AG09319 (cell line): ENCODE measurements around the gene TRMT10B.

Experiments
- DNase-seq: peaks from one replicate; pipeline ENCODE4 v3.0.0-alpha.2; 2010; ENCODE audit warnings: low read depth; ENCODE audit errors: extremely low read depth
- CTCF ChIP-seq: IDR thresholded peaks from 2 replicates; pipeline ENCODE4 v1.5.1; 2011; ENCODE audit warnings: low read depth, mild to moderate bottlenecking, inconsistent platforms, low read length, moderate library complexity

Gene TRMT10B

DNA sequence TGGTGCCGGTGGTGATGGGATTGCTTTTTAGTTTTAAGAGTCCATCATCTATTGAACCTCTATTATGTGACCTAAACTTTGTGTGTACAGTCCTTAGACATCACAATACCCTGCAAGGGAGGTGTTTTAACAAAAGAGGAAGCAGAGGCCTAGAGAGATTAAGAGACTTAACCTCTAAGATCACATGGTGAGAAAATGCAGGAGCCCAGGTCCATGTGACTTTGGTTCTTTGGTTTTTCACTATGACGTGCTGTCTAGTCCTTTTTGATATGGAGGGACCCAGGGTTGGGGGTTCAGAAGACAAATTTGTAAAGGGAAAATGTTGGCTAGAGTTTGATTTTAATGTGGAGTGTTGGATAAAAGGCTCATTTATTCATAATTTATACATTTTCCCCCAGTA is 34.1 kb upstream of the TRMT10B start:
- TF ChIP-seq CTCF = no peak
- DNase-seq = no peak

GRCh38 chr9:37727013-37727412 is 26.6 kb upstream of the TRMT10B start:
- no peak for DNase-seq
- TF ChIP-seq CTCF = no peak

DNA sequence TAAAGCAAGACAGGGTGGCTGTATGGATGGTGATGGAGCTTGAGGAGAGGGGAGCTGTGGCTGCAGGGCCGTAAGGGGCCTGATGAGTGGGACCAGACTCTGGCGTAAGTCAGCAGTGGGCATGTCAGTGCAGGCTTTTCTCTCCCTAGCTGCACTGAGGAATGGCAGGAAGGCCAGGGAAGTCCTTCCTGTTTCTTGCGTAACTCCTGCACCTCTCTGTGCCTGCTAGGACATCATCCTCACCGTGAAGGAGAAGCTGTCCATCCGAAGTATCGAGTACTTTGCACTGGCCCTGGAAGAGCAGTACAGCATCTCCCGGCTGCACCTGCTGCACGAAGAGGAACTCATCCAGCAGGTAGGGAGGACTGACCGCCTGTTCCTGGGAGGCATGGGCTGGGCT is 24.1 kb upstream of the TRMT10B start:
- no peak for DNase-seq
- TF ChIP-seq CTCF = no peak

DNA sequence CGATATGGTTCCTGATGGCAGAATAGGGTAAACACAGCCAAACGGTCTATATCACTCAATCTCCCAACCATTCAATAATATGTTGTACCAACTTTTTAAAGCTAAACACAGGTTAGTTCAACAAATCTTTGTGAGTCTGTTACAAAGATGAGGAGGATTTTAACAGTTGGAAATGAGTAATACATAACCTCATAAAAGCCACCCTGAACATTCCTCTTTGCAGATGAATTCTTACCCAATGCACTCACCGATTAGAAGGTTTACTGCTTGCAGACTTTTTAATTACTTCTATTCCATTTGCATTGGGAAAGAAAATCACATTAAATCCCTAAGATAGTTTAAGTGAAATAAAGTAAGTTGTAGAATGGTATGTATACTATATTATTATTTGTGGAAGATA is 23.3 kb upstream of the TRMT10B start:
- TF ChIP-seq CTCF = no peak
- DNase-seq = no peak

DNA sequence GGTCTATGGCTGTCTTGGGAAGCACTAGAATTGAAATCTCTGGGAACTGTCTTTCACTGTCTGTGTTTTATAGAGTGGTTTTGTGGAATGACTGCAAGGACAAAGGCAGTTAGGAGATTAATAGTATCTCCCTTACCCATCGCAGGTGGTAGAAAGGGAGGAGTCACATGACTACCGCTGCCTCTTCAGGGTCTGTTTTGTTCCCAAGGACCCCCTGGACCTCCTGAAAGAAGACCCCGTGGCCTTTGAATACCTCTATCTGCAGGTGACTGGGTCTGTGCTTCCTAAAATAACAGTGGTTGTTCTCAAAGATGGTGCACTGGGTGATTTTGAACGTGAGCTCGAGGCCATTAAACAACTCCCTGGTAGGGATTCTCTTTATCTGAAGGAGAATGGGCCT is 22.8 kb upstream of the TRMT10B start:
- no peak for DNase-seq
- TF ChIP-seq CTCF = no peak

DNA sequence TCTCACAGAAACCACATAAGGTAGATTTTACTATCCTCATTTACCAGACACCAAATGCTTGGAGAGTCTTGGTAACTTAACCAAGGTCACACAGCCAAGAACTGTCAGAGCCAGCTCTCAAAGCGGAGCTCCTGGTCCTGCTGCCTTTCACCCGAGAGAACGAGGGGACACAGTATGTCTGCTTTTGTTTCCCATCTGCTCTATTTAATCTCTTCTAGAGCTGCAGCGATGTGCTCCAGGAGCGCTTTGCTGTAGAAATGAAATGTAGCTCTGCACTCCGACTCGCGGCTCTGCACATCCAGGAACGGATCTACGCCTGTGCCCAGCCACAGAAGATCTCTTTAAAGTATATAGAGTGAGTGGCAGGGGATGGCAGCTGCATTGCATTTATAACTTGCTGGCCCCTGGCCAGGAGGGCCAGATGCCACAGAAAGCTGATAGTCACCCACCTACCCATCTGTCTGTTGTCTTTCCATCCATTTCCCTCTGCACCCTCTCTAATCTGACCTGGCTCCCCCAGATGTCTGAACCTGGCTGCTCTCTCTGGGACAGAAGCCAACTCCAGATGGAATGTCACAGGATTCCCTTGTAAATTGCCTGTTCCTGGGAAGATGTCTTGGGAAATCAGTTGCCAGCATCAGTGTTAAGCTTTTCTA is 21.4 kb upstream of the TRMT10B start:
- TF ChIP-seq CTCF = no peak
- DNase-seq = no peak

DNA sequence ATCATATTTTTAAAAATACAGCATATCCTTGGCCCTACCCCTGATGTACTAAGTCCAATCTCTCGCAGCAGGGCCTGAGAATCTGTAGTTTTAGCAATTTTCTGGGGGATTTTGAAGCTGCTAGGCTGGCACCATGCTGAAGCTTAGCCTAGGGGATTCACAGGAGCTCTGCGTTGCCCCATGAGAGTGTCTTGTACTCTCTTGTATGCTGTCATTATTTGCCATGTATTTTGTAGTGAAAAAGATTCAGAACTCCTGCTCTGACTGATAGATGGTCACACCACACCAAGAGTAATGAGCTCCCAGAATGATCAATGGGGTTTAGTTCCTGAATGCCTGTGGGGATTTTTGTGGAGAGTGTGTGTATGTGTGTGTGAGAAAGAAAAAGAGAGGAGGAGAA is 20.7 kb upstream of the TRMT10B start:
- no peak for TF ChIP-seq CTCF
- DNase-seq = no peak
